ENCODE data around the gene CAPN11. TPM values are rescaled to one million over a fixed set of nuclear protein-coding genes. Genes with fewer than 3 reads are reported as not detected.

The CAPN11 gene
- total and polyA plus RNA-seq, 10 of the 15 experiments (the other 5 are each of a cell fraction or from before 2014, with no cell fraction given) = 0.05 to 0.44 (median 0.31) TPM

DNA sequence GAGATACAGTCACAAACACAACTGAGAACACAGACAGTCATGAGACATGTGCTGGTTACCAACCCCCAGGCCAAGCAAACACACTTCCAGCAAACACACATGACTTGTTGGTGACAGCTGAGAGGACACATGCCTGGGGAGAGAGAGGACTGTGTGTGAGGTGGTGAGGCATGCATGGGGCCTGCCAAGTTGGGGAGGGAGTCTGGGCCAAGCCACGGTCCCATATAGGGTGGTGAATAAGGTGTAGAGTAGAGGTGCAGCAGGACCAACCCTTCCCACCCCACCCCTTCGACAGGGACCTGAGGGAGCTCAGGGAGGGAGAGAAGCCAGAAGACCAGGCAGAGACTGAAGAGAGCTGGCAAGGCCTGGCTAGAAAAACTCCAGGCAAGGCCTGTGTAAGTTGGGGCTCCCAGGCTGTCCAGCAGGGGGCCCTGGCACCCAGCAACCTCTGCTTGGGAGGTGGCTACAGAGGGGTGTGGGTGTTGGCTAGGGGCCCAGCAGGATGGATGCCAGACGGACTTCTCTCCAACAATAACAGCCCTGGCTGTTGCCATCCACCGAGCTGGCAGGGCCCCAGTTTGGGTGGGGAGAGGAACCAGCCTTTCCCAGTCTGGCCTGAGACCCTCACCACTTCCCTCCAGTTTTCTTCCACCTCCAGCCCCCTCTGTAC lies 62.8 kb downstream of the CAPN11 start (continued):
- TF ChIP-seq SUPT20H (IDR thresholded peaks at IDR 0.05; ENCODE audit: borderline replicate concordance, control insufficient read depth, low read depth, low read length) = no peak
- TF ChIP-seq, protein P1, sequence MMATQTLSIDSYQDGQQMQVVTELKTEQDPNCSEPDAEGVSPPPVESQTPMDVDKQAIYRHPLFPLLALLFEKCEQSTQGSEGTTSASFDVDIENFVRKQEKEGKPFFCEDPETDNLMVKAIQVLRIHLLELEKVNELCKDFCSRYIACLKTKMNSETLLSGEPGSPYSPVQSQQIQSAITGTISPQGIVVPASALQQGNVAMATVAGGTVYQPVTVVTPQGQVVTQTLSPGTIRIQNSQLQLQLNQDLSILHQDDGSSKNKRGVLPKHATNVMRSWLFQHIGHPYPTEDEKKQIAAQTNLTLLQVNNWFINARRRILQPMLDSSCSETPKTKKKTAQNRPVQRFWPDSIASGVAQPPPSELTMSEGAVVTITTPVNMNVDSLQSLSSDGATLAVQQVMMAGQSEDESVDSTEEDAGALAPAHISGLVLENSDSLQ (IDR thresholded peaks at IDR 0.05) = peak; percentile 64
- TF ChIP-seq POLR2AphosphoS5 (IDR thresholded peaks at IDR 0.05; ENCODE audit: low read length) = no peak
- TF ChIP-seq STAT1 (conservative IDR thresholded peaks at IDR 0.05) = no peak
- 0 out of 2 replicates have a peak, but pooled peaks have one; percentile 40 for TF ChIP-seq CHD2 (IDR thresholded peaks at IDR 0.05; ENCODE audit: borderline replicate concordance, low read depth, low read length)
- no peak for TF ChIP-seq STAT3 (IDR thresholded peaks at IDR 0.05; ENCODE audit: low read depth, low read length)
- TF ChIP-seq FOXK2 (IDR thresholded peaks at IDR 0.05) = peak; percentile 21; the same call in 1 of the 2 replicates
- no peak for TF ChIP-seq TCF12 (IDR thresholded peaks at IDR 0.05; ENCODE audit: low read depth, low read length)
- TF ChIP-seq, protein P2, sequence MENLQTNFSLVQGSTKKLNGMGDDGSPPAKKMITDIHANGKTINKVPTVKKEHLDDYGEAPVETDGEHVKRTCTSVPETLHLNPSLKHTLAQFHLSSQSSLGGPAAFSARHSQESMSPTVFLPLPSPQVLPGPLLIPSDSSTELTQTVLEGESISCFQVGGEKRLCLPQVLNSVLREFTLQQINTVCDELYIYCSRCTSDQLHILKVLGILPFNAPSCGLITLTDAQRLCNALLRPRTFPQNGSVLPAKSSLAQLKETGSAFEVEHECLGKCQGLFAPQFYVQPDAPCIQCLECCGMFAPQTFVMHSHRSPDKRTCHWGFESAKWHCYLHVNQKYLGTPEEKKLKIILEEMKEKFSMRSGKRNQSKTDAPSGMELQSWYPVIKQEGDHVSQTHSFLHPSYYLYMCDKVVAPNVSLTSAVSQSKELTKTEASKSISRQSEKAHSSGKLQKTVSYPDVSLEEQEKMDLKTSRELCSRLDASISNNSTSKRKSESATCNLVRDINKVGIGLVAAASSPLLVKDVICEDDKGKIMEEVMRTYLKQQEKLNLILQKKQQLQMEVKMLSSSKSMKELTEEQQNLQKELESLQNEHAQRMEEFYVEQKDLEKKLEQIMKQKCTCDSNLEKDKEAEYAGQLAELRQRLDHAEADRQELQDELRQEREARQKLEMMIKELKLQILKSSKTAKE (IDR thresholded peaks at IDR 0.05; ENCODE audit: low read depth, poor library complexity, severe bottlenecking) = no peak
- TF ChIP-seq GABPA (IDR thresholded peaks at IDR 0.05; ENCODE audit: low read depth) = no peak
- no peak for TF ChIP-seq FOXM1 (IDR thresholded peaks at IDR 0.05; ENCODE audit: low read depth, low read length)
- TF ChIP-seq HCFC1 (IDR thresholded peaks at IDR 0.05; ENCODE audit: low read length) = no peak
- TF ChIP-seq GATAD2B (conservative IDR thresholded peaks at IDR 0.05; ENCODE audit: low read depth) = 0 out of 2 replicates have a peak, but pooled peaks have one; percentile 40
- TF ChIP-seq NFIC (IDR thresholded peaks at IDR 0.05; ENCODE audit: low read depth, low read length) = no peak
- TF ChIP-seq, protein P3, sequence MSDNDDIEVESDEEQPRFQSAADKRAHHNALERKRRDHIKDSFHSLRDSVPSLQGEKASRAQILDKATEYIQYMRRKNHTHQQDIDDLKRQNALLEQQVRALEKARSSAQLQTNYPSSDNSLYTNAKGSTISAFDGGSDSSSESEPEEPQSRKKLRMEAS (IDR thresholded peaks at IDR 0.05; ENCODE audit: low read depth, low read length) = peak; percentile 61; the same call in 1 of the 2 replicates
- no peak for TF ChIP-seq SREBF1 (IDR thresholded peaks at IDR 0.05; ENCODE audit: low read length)
- TF ChIP-seq YY1 (IDR thresholded peaks at IDR 0.05; ENCODE audit: low read depth, low read length) = peak; percentile 50; the same call in 1 of the 2 replicates
- 0 out of 2 replicates have a peak, but pooled peaks have one; percentile 89 for TF ChIP-seq HDGF (IDR thresholded peaks at IDR 0.05)
- TF ChIP-seq NFYA (IDR thresholded peaks at IDR 0.05; ENCODE audit: borderline replicate concordance, low read depth, low read length) = no peak
- TF ChIP-seq MTA2 (IDR thresholded peaks at IDR 0.05; ENCODE audit: low read depth) = no peak; the same call in 1 of the 2 replicates
- TF ChIP-seq HDAC2 (IDR thresholded peaks at IDR 0.05) = no peak
- TF ChIP-seq RUNX3 (IDR thresholded peaks at IDR 0.05; ENCODE audit: low read length) = no peak
- no peak for TF ChIP-seq ZNF217 (IDR thresholded peaks at IDR 0.05)
- TF ChIP-seq EED (IDR thresholded peaks at IDR 0.05; ENCODE audit: low read depth) = peak; percentile 35; the same call in 1 of the 2 replicates
- TF ChIP-seq TARDBP (IDR thresholded peaks at IDR 0.05; ENCODE audit: borderline replicate concordance) = no peak
- TF ChIP-seq, protein P4, sequence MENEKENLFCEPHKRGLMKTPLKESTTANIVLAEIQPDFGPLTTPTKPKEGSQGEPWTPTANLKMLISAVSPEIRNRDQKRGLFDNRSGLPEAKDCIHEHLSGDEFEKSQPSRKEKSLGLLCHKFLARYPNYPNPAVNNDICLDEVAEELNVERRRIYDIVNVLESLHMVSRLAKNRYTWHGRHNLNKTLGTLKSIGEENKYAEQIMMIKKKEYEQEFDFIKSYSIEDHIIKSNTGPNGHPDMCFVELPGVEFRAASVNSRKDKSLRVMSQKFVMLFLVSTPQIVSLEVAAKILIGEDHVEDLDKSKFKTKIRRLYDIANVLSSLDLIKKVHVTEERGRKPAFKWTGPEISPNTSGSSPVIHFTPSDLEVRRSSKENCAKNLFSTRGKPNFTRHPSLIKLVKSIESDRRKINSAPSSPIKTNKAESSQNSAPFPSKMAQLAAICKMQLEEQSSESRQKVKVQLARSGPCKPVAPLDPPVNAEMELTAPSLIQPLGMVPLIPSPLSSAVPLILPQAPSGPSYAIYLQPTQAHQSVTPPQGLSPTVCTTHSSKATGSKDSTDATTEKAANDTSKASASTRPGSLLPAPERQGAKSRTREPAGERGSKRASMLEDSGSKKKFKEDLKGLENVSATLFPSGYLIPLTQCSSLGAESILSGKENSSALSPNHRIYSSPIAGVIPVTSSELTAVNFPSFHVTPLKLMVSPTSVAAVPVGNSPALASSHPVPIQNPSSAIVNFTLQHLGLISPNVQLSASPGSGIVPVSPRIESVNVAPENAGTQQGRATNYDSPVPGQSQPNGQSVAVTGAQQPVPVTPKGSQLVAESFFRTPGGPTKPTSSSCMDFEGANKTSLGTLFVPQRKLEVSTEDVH (IDR thresholded peaks at IDR 0.05; ENCODE audit: low read depth, partially characterized antibody) = no peak
- no peak for TF ChIP-seq EGR1 (IDR thresholded peaks at IDR 0.05; ENCODE audit: borderline replicate concordance in 1 of 2, low read depth in 2 of 2, low read length in 2 of 2)

All from GM12878 (cell line).